Measurements from ENCODE around the gene APP.

APP gene

DNA sequence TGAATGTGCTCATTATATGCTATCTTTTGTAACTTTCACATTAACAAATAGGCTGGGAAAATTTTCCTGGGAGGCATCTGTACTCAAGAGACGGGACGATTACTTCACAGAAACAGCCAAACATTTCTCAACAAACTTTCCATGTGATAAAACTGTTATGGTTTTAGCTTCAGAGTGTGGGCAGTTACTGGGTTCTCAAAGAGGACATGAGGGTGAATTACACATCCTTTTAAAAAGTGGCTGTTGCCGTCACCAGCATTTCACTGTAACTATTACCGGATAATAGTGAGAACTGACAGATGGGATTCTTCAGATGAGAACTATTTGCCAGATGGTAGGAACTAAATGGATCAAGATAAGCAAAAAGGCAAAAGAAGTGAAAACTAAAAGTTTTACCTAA is 109.1 kb downstream of the APP start:
- no peak overlapping the region for H3K9ac ChIP-seq (ENCODE audit: low read depth, low read length)
- H3K36me3 ChIP-seq (ENCODE audit: insufficient read depth, low read length): no peaks in the 10 kb centered on the region
- DNase-seq (no peak), ATAC-seq (ENCODE audit: insufficient read depth, low read depth) (no peak)
- H3K4me3 ChIP-seq (ENCODE audit: low read depth in 1 of 2, low read length in 2 of 2): no peak overlapping the region
- H3K9me3 ChIP-seq (ENCODE audit: insufficient read depth, low read length, severe bottlenecking): no peaks in the 10 kb centered on the region
- no peaks in the 10 kb centered on the region for H4K20me1 ChIP-seq (ENCODE audit: insufficient read depth, low read length)
- no peaks in the 10 kb centered on the region for H3K79me2 ChIP-seq (ENCODE audit: insufficient read depth, low read length)
- H3K27ac ChIP-seq (ENCODE audit: low read length): no peak overlapping the region
- TF ChIP-seq CTCF (IDR thresholded peaks at IDR 0.05; ENCODE audit: borderline replicate concordance, extremely low read depth, low read length, poor library complexity, severe bottlenecking) (no peak), EZH2 (IDR thresholded peaks at IDR 0.05; ENCODE audit: borderline replicate concordance, low read depth, low read length, severe bottlenecking) (no peak)
- H2AFZ ChIP-seq (ENCODE audit: low read depth, low read length): no peak overlapping the region
- H3K27me3 ChIP-seq (ENCODE audit: insufficient read depth, low read length, poor library complexity): no peaks in the 10 kb centered on the region
- no peak overlapping the region for H3K4me2 ChIP-seq (ENCODE audit: insufficient read depth, low read length)
- no peaks in the 10 kb centered on the region for H3K4me1 ChIP-seq (ENCODE audit: insufficient read depth, low read length)

DNA sequence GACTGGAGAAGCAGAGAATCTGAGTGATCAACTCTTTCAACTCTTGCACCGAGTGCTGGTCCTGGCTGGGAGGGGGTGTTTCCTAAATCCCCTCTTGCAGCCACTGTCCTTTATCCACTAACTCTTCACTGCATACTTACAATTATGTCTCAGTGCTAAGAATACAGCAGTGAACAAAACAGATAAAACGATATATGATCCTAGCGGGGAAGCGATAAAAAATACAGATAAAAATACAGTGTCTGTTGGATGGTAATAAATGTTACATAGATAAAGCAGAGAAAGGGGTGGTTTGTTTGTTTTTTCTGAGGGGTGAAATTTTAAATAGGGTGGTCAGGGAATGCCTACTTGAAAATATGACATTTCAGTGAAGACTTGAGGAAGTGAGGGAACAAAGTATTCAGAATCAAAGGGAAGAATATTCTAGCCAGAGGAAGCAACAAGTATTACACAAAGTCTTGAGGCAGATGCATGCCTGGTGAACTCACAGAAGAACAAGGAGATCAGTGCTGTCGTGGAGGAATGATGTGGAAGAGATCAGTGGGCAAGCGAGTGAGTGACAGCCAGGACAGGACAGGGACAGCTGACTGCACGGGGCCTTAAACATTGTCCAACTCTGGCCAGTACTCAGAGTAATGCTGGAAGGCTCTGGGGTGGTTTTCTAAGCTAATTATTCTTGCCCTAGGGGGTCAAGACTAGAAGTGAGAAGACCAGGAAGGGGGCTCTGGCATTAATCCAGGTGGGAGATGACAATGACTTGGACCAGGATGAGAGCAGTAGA is 110.0 kb downstream of the APP start:
- ATAC-seq (ENCODE audit: insufficient read depth, low read depth) (no peak), DNase-seq (no peak)
- H3K4me1 ChIP-seq (ENCODE audit: insufficient read depth, low read length): no peaks in the 10 kb centered on the region
- H3K4me3 ChIP-seq (ENCODE audit: low read depth in 1 of 2, low read length in 2 of 2): no peak overlapping the region
- H3K9ac ChIP-seq (ENCODE audit: low read depth, low read length): no peak overlapping the region
- no peaks in the 10 kb centered on the region for H3K9me3 ChIP-seq (ENCODE audit: insufficient read depth, low read length, severe bottlenecking)
- H3K4me2 ChIP-seq (ENCODE audit: insufficient read depth, low read length): no peak overlapping the region
- H4K20me1 ChIP-seq (ENCODE audit: insufficient read depth, low read length): no peaks in the 10 kb centered on the region
- no peak overlapping the region for H3K27ac ChIP-seq (ENCODE audit: low read length)
- H3K79me2 ChIP-seq (ENCODE audit: insufficient read depth, low read length): no peaks in the 10 kb centered on the region
- no peaks in the 10 kb centered on the region for H3K27me3 ChIP-seq (ENCODE audit: insufficient read depth, low read length, poor library complexity)
- H2AFZ ChIP-seq (ENCODE audit: low read depth, low read length): no peak overlapping the region
- TF ChIP-seq CTCF (IDR thresholded peaks at IDR 0.05; ENCODE audit: borderline replicate concordance, extremely low read depth, low read length, poor library complexity, severe bottlenecking): no peak
- H3K36me3 ChIP-seq (ENCODE audit: insufficient read depth, low read length): no peaks in the 10 kb centered on the region

DNA sequence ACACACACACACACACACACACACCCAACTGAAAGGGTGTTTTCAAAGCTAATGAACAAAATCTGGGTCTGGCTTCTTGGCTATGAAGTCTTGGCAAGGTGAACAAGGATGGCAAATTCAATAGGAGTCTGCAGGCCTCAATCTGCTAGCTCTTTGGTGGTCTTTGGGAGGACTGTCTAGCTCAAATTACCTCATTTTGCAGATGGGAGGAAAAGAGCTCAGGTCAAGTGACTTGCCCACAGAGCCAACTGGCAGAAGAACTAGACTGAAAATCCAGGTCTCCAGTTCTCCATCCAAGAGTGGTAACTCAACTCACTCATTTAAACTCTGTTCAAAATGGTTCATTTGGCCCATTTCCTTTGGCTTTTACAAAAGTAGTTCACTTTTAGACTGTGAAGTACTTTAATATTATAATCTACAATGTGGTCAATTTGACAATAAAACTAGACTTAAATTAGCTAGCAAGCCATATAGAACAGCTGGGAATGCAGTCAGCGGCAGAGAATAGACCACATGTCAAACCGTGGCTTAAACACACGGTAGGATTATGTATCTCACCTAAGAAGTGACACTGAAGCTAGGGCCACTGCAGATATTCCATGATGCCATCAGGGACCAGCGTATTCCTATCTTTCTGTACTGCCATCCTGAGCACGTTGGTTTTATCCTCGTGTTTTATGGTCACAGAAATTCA is 112.9 kb downstream of the APP start:
- no peaks in the 10 kb centered on the region for H3K4me1 ChIP-seq (ENCODE audit: insufficient read depth, low read length)
- no peaks in the 10 kb centered on the region for H3K9me3 ChIP-seq (ENCODE audit: insufficient read depth, low read length, severe bottlenecking)
- H3K4me3 ChIP-seq (ENCODE audit: low read depth in 1 of 2, low read length in 2 of 2): no peak overlapping the region
- no peaks in the 10 kb centered on the region for H3K36me3 ChIP-seq (ENCODE audit: insufficient read depth, low read length)
- no peak overlapping the region for H2AFZ ChIP-seq (ENCODE audit: low read depth, low read length)
- ATAC-seq (ENCODE audit: insufficient read depth, low read depth) (no peak), DNase-seq (no peak)
- H3K9ac ChIP-seq (ENCODE audit: low read depth, low read length): no peak overlapping the region
- no peaks in the 10 kb centered on the region for H3K27me3 ChIP-seq (ENCODE audit: insufficient read depth, low read length, poor library complexity)
- H3K27ac ChIP-seq (ENCODE audit: low read length): no peak overlapping the region
- H4K20me1 ChIP-seq (ENCODE audit: insufficient read depth, low read length): no peaks in the 10 kb centered on the region
- H3K4me2 ChIP-seq (ENCODE audit: insufficient read depth, low read length): no peak overlapping the region
- H3K79me2 ChIP-seq (ENCODE audit: insufficient read depth, low read length): no peaks in the 10 kb centered on the region
- TF ChIP-seq CTCF (IDR thresholded peaks at IDR 0.05; ENCODE audit: borderline replicate concordance, extremely low read depth, low read length, poor library complexity, severe bottlenecking) (no peak), EZH2 (IDR thresholded peaks at IDR 0.05; ENCODE audit: borderline replicate concordance, low read depth, low read length, severe bottlenecking) (no peak)
